Right atrium auricular region (tissue), 2 donors: ENCODE measurements around the gene IZUMO1R. TPM values are rescaled to one million over a fixed set of nuclear protein-coding genes. Genes with fewer than 3 reads are reported as not detected.

Experiments used
- DNase-seq: peaks from one replicate; pipeline ENCODE4 v3.0.0-alpha.2; 2019; ENCODE audit warnings: low spot score
- H3K27ac ChIP-seq, 2 donors: fragments of 200-600 bp; sonication (generic); 1 replicate in 1 of 2; 2 replicates in 1 of 2; pipeline ENCODE4 v1.5.1; 2016 to 2019
- H3K27me3 ChIP-seq, 2 donors: fragments of 200-600 bp; sonication (generic); one replicate each; pipeline versions ENCODE4 v1.5.1 to v1.6.0; 2017 to 2019
- H3K36me3 ChIP-seq: fragments of 200-600 bp; sonication (generic); one replicate; pipeline ENCODE4 v1.5.1; 2016
- H3K4me1 ChIP-seq, 2 donors: fragments of 200-600 bp; sonication (generic); one replicate each; pipeline versions ENCODE4 v1.5.1 to v1.6.0; 2017 to 2019
- H3K4me3 ChIP-seq, 2 donors: fragments of 200-600 bp; sonication (generic); 1 replicate in 1 of 2; 2 replicates in 1 of 2; pipeline ENCODE4 v1.5.1; 2017 to 2019; ENCODE audit warnings: mild to moderate bottlenecking in 1 of 2, moderate library complexity in 1 of 2
- H3K9me3 ChIP-seq, 2 donors: fragments of 200-600 bp; sonication (generic); one replicate each; pipeline ENCODE4 v1.5.1; 2019
- total RNA-seq, 2 donors: library from RNA; depleted of rRNA; stranded (reverse); fragments of >200 nt; gene quantifications; one replicate each; pipeline ENCODE4 v1.1.0, GENCODE V29; 2016
- TF ChIP-seq, protein P1 (sequence below), 2 donors: fragments of 200-600 bp; sonication (generic); IDR thresholded peaks; one replicate each; pipeline ENCODE4 v1.5.1; 2019; ENCODE audit warnings: antibody characterized with exemption in 2 of 2

IZUMO1R gene
- total RNA-seq, 2 donors from 2014 or later, result not detected

DNA sequence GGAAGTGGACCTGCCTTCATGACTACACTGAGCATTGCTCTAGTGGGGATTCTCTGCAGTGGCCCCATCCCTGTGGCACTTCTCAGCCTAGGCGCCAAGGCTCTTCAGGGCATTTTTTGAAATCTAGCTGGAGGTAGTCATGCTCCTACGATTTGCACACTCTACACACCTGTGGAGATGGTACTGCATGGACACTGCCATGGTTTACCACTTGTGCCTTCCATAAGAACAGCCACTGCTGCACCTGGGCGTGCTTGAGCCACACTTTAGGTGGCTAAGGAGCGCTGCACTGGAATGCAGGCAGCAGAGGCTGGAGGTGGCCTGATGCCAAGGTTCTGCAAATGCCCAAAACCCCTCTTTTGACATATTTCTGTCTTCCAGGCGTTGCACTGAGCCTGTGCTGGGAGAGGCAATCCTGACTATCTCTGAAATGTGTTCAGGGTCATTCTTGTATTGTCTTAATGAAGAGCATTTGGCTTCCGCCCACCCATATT, 24.3 kb downstream of the IZUMO1R start:
- H3K4me3 ChIP-seq, result no peak overlapping the region
- H3K9me3 ChIP-seq, result peaks cover 0 to 14% of the 10 kb centered on the region in 2 donors
- TF ChIP-seq, protein P1, sequence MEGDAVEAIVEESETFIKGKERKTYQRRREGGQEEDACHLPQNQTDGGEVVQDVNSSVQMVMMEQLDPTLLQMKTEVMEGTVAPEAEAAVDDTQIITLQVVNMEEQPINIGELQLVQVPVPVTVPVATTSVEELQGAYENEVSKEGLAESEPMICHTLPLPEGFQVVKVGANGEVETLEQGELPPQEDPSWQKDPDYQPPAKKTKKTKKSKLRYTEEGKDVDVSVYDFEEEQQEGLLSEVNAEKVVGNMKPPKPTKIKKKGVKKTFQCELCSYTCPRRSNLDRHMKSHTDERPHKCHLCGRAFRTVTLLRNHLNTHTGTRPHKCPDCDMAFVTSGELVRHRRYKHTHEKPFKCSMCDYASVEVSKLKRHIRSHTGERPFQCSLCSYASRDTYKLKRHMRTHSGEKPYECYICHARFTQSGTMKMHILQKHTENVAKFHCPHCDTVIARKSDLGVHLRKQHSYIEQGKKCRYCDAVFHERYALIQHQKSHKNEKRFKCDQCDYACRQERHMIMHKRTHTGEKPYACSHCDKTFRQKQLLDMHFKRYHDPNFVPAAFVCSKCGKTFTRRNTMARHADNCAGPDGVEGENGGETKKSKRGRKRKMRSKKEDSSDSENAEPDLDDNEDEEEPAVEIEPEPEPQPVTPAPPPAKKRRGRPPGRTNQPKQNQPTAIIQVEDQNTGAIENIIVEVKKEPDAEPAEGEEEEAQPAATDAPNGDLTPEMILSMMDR (IDR thresholded peaks at IDR 0.05), result no peak
- H3K27me3 ChIP-seq, result no peaks in the 10 kb centered on the region
- H3K4me1 ChIP-seq, result no peaks in the 10 kb centered on the region
- DNase-seq, result no peak
- no peaks in the 10 kb centered on the region for H3K36me3 ChIP-seq
- H3K27ac ChIP-seq, result no peak overlapping the region

DNA sequence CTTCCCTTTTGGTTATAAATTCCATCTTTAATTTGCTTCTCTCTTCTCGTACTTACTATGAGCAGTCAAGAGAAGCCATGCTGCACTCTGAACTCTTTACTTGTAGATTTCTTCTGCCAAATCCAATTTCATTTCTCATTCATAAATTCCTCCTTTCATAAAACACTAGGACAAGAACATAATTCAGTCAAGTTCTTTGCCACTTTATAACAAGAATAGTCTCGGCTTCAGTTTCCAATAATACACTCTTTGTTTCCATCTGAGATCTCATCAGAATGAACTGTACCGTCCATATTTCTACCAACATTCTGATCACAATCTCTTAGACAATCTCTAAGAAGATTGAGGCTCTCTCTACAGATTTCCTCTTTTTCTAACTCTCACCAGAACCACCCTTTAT, 25.1 kb downstream of the IZUMO1R start:
- Histone ChIP-seq H3K27ac (no peak overlapping the region), H3K4me3 (no peak overlapping the region), H3K9me3 (peaks cover 0 to 14% of the 10 kb centered on the region in 2 donors), H3K27me3 (no peaks in the 10 kb centered on the region), H3K4me1 (no peaks in the 10 kb centered on the region), H3K36me3 (no peaks in the 10 kb centered on the region)
- TF ChIP-seq, protein P1 (IDR thresholded peaks at IDR 0.05), result no peak
- DNase-seq, result no peak

DNA sequence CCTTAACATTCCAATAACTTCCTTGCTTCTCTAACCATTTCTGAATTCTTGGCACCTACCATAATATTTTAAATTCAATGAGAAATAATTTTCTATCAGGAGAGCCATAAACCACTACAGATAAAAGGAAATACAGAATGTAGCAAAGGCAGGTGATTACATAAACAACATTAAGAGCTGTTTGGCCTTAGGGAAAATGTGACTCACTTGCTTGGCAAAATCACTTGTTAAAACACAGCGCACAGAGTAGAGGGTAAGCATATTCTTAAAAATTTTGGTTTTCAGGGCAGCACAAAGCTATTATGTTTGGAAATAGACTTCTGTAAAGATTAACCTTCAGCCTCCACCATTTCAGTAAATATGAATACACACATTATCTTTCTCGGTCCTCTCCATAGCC, 26.4 kb downstream of the IZUMO1R start:
- no peak overlapping the region for H3K4me3 ChIP-seq
- no peaks in the 10 kb centered on the region for H3K36me3 ChIP-seq
- no peak overlapping the region for H3K27ac ChIP-seq
- DNase-seq, result no peak
- H3K4me1 ChIP-seq, result no peaks in the 10 kb centered on the region
- no peaks in the 10 kb centered on the region for H3K27me3 ChIP-seq
- TF ChIP-seq, protein P1 (IDR thresholded peaks at IDR 0.05), result no peak
- peaks cover 0 to 8% of the 10 kb centered on the region in 2 donors for H3K9me3 ChIP-seq

DNA sequence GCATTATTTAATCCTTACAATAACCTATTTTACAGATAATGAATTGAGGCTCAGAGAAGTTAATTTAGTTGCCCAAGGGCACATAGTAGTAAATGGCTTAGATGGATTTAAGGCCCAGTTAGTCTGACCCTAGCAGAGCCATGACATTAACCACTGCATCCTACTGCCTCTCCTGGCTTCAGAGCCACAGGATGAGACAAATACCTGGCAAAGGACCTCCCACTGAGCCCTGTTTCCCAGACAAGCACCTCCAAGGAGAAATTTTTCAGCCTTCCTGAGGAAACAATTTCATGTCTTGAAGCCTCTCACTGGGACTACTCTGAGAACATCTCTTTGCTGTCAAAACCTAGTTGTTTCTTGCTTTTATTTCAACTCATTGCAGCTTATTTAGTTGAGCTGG, 28.4 kb downstream of the IZUMO1R start:
- Histone ChIP-seq H3K27me3 (no peaks in the 10 kb centered on the region), H3K4me3 (no peak overlapping the region), H3K36me3 (no peaks in the 10 kb centered on the region), H3K27ac (no peak overlapping the region), H3K4me1 (no peaks in the 10 kb centered on the region), H3K9me3 (no peaks in the 10 kb centered on the region)
- DNase-seq, result no peak
- TF ChIP-seq, protein P1 (IDR thresholded peaks at IDR 0.05), result no peak

DNA sequence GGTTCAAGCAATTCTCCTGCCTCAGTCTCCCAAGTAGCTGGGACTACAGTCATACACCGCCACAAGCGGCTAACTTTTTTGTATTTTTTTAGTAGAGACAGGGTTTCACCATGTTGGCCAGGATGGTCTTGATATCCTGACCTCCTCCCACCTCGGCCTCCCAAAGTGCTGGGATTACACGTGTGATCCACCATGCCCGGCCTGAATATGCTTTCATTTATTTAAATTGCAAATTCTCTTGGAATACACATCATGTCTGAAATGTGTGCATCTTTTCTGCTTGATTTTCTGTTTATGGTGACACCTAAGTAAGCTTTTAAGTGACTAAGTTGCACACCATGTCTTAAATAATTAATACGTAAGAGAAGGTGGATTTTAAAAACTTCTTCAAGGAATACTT, 31.7 kb downstream of the IZUMO1R start:
- TF ChIP-seq, protein P1 (IDR thresholded peaks at IDR 0.05), result no peak
- Histone ChIP-seq H3K36me3 (no peaks in the 10 kb centered on the region), H3K4me3 (no peak overlapping the region), H3K27me3 (no peaks in the 10 kb centered on the region), H3K9me3 (no peaks in the 10 kb centered on the region), H3K4me1 (no peaks in the 10 kb centered on the region), H3K27ac (no peak overlapping the region)
- DNase-seq, result no peak

DNA sequence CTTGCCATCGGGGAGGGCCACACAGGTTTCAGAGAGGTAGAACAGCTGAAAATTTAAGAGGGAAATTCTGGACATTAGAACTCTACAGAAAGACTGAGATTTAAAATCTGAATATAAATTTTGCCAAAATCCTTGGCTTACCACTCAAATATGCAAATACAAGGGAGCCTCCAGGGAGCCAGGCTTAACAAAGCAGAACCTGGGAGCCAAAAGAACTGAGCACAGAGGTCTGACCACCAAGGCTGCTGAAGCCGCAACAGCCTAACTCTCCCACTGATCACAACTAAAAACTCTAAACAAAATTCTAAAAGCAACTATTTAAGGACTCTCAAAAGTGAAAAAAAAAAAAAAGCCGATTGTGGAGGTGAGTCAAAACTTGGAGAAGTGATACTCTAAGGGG, 34.3 kb downstream of the IZUMO1R start:
- TF ChIP-seq, protein P1 (IDR thresholded peaks at IDR 0.05), result no peak
- no peak for DNase-seq
- Histone ChIP-seq H3K36me3 (no peaks in the 10 kb centered on the region), H3K9me3 (no peaks in the 10 kb centered on the region), H3K27me3 (no peaks in the 10 kb centered on the region), H3K4me1 (no peaks in the 10 kb centered on the region), H3K4me3 (no peak overlapping the region), H3K27ac (no peak overlapping the region)
